ENCODE results near the gene SLC38A10.

The SLC38A10 gene

GRCh38 chr17:81253358-81254131 lies 41.6 kb downstream of the SLC38A10 start:
- no peaks in the 10 kb centered on the region for H4K20me1 ChIP-seq (ENCODE audit: insufficient read depth, low read length)
- no peak overlapping the region for H3K4me3 ChIP-seq (ENCODE audit: low read depth, low read length, poor library complexity, severe bottlenecking)
- no peak overlapping the region for H2AFZ ChIP-seq (ENCODE audit: low read length)
- peak overlapping the region; percentile 98 for H3K27ac ChIP-seq (ENCODE audit: low read depth, low read length, poor library complexity, severe bottlenecking)
- H3F3A ChIP-seq (ENCODE audit: insufficient read depth, low read length): peaks cover 9% of the 10 kb centered on the region
- H3K79me2 ChIP-seq (ENCODE audit: insufficient read depth, low read length): no peaks in the 10 kb centered on the region
- H3K9me2 ChIP-seq (ENCODE audit: low read depth, low read length): no peaks in the 10 kb centered on the region
- no peak for TF ChIP-seq EZH2 (IDR thresholded peaks at IDR 0.05; ENCODE audit: borderline replicate concordance, low read length)
- TF ChIP-seq CTCF (IDR thresholded peaks at IDR 0.05; ENCODE audit: low read length): peak; percentile 78
- H3K4me2 ChIP-seq (ENCODE audit: low read length): peak overlapping the region; percentile 57; the same call in 1 of the 2 replicates
- H3K9me3 ChIP-seq (ENCODE audit: low read length): no peaks in the 10 kb centered on the region
- H3K27me3 ChIP-seq (ENCODE audit: insufficient read depth, low read length): no peaks in the 10 kb centered on the region
- H3K36me3 ChIP-seq (ENCODE audit: insufficient read depth, low read length): peaks cover under 1% of the 10 kb centered on the region
- H3K4me1 ChIP-seq (ENCODE audit: insufficient read depth, low read length, severe bottlenecking): peaks cover 39% of the 10 kb centered on the region
- peak overlapping the region; percentile 62; the same call in 1 of the 2 replicates for H3K9ac ChIP-seq (ENCODE audit: low read length)

- no peak for TF ChIP-seq EZH2 (IDR thresholded peaks at IDR 0.05; ENCODE audit: borderline replicate concordance, low read length)
- no peak for TF ChIP-seq CTCF (IDR thresholded peaks at IDR 0.05; ENCODE audit: low read length)
- Histone ChIP-seq H3K27ac (ENCODE audit: low read depth, low read length, poor library complexity, severe bottlenecking) (peak overlapping the region; percentile 98), H4K20me1 (ENCODE audit: insufficient read depth, low read length) (no peaks in the 10 kb centered on the region), H3K4me1 (ENCODE audit: insufficient read depth, low read length, severe bottlenecking) (peaks cover 39% of the 10 kb centered on the region), H3K9me3 (ENCODE audit: low read length) (no peaks in the 10 kb centered on the region), H3F3A (ENCODE audit: insufficient read depth, low read length) (peaks cover 9% of the 10 kb centered on the region), H3K9me2 (ENCODE audit: low read depth, low read length) (no peaks in the 10 kb centered on the region), H3K4me3 (ENCODE audit: low read depth, low read length, poor library complexity, severe bottlenecking) (peak overlapping the region; percentile 43), H2AFZ (ENCODE audit: low read length) (no peak overlapping the region), H3K36me3 (ENCODE audit: insufficient read depth, low read length) (no peaks in the 10 kb centered on the region; the same call in 1 of the 2 replicates), H3K27me3 (ENCODE audit: insufficient read depth, low read length) (no peaks in the 10 kb centered on the region), H3K4me2 (ENCODE audit: low read length) (peak overlapping the region; percentile 57; the same call in 1 of the 2 replicates), H3K9ac (ENCODE audit: low read length) (peak overlapping the region; percentile 62; the same call in 1 of the 2 replicates), H3K79me2 (ENCODE audit: insufficient read depth, low read length) (no peaks in the 10 kb centered on the region)
Observed at GRCh38 chr17:81252987-81253329, 42.1 kb downstream of the SLC38A10 start.

GRCh38 chr17:81252326-81252986 lies 42.7 kb downstream of the SLC38A10 start:
- H3K4me3 ChIP-seq (ENCODE audit: low read depth, low read length, poor library complexity, severe bottlenecking): peak overlapping the region; percentile 43
- no peak overlapping the region for H2AFZ ChIP-seq (ENCODE audit: low read length)
- peak overlapping the region; percentile 62 for H3K9ac ChIP-seq (ENCODE audit: low read length)
- H3K36me3 ChIP-seq (ENCODE audit: insufficient read depth, low read length): no peaks in the 10 kb centered on the region
- no peaks in the 10 kb centered on the region for H3K9me3 ChIP-seq (ENCODE audit: low read length)
- TF ChIP-seq CTCF (IDR thresholded peaks at IDR 0.05; ENCODE audit: low read length) (no peak), EZH2 (IDR thresholded peaks at IDR 0.05; ENCODE audit: borderline replicate concordance, low read length) (no peak)
- no peaks in the 10 kb centered on the region for H3K27me3 ChIP-seq (ENCODE audit: insufficient read depth, low read length)
- H3F3A ChIP-seq (ENCODE audit: insufficient read depth, low read length): peaks cover 9% of the 10 kb centered on the region
- H3K4me2 ChIP-seq (ENCODE audit: low read length): peak overlapping the region; percentile 57
- peaks cover 39% of the 10 kb centered on the region for H3K4me1 ChIP-seq (ENCODE audit: insufficient read depth, low read length, severe bottlenecking)
- H3K9me2 ChIP-seq (ENCODE audit: low read depth, low read length): no peaks in the 10 kb centered on the region
- H3K27ac ChIP-seq (ENCODE audit: low read depth, low read length, poor library complexity, severe bottlenecking): peak overlapping the region; percentile 98
- H3K79me2 ChIP-seq (ENCODE audit: insufficient read depth, low read length): no peaks in the 10 kb centered on the region
- H4K20me1 ChIP-seq (ENCODE audit: insufficient read depth, low read length): no peaks in the 10 kb centered on the region

Data from OCI-LY1 (cell line).